Stimulated activated CD4-positive, alpha-beta T cell treated with anti-CD3 and anti-CD28 coated beads, Interleukin-4, amount 100 ng/mL, for 4 hours (primary cell): ENCODE data around the gene CPSF4.

Experiments
- DNase-seq, 2 experiments: peaks; one replicate each; pipeline ENCODE4 v3.0.0-alpha.2; 2020

The CPSF4 gene

GRCh38 chr7:99449326-99449725 lies 10.6 kb downstream of the CPSF4 start:
- no peak for DNase-seq

GRCh38 chr7:99451936-99452335 lies 13.2 kb downstream of the CPSF4 start:
- no peak for DNase-seq

GRCh38 chr7:99452541-99452940 lies 13.8 kb downstream of the CPSF4 start:
- no peak for DNase-seq

- no peak for DNase-seq
Observed at GRCh38 chr7:99453105-99453504, 14.4 kb downstream of the CPSF4 start.

- no peak for DNase-seq
Observed at GRCh38 chr7:99455874-99456273, 17.1 kb downstream of the CPSF4 start.

GRCh38 chr7:99456288-99456687 lies 17.5 kb downstream of the CPSF4 start:
- DNase-seq = no peak

GRCh38 chr7:99457050-99457649 lies 18.4 kb downstream of the CPSF4 start:
- DNase-seq = no peak

- DNase-seq = no peak
Observed at GRCh38 chr7:99457650-99458493, 19.1 kb downstream of the CPSF4 start.

- no peak for DNase-seq
Observed at GRCh38 chr7:99459087-99459486, 20.3 kb downstream of the CPSF4 start.

- no peak for DNase-seq
Observed at GRCh38 chr7:99460651-99461050, 21.9 kb downstream of the CPSF4 start.

GRCh38 chr7:99461221-99461620 lies 22.5 kb downstream of the CPSF4 start:
- DNase-seq = no peak

- DNase-seq = no peak
Observed at GRCh38 chr7:99465421-99465768, 26.7 kb downstream of the CPSF4 start.

- DNase-seq = no peak
Observed at GRCh38 chr7:99468336-99468918, 29.7 kb downstream of the CPSF4 start.

- DNase-seq = no peak
Observed at GRCh38 chr7:99469381-99470065, 30.8 kb downstream of the CPSF4 start.

- peak; percentile 97 to 98 for DNase-seq
Observed at GRCh38 chr7:99472561-99473314, 34.0 kb downstream of the CPSF4 start, which contains the start of gene ZNF789. Gene ZNF789, plus strand, starts transcription at chr7:99472890. Its CDS starts 3,567 bp downstream, at chr7:99476457.

- DNase-seq = no peak
Observed at GRCh38 chr7:99473315-99473596, 34.5 kb downstream of the CPSF4 start.

GRCh38 chr7:99476107-99476506 lies 37.4 kb downstream of the CPSF4 start:
- DNase-seq = no peak

GRCh38 chr7:99478464-99479440 lies 40.0 kb downstream of the CPSF4 start:
- DNase-seq = no peak

- no peak for DNase-seq
Observed at GRCh38 chr7:99485094-99485493, 46.4 kb downstream of the CPSF4 start.

- DNase-seq = no peak
Observed at GRCh38 chr7:99489235-99489634, 50.5 kb downstream of the CPSF4 start.

GRCh38 chr7:99490878-99491277 lies 52.1 kb downstream of the CPSF4 start:
- no peak for DNase-seq

- no peak for DNase-seq
Observed at GRCh38 chr7:99493823-99494222, 55.1 kb downstream of the CPSF4 start.
